Thymus (tissue), 11 donors: ENCODE measurements around the gene PRDM15. TPM values are rescaled to one million over a fixed set of nuclear protein-coding genes. Genes with fewer than 3 reads are reported as not detected.

Experiments used
- DNase-seq, 9 donors: peaks; one replicate each; pipeline ENCODE4 v3.0.0-alpha.2; 2013; ENCODE audit warnings: low spot score in 9 of 9, low read depth in 6 of 9, missing footprints in 1 of 9
- H3K27ac ChIP-seq, 2 donors: one replicate each; pipeline ENCODE4 v1.5.1; 2013; ENCODE audit warnings: control low read depth in 1 of 2, low read depth in 1 of 2, low read length in 1 of 2, mild to moderate bottlenecking in 1 of 2, moderate library complexity in 1 of 2
- H3K27me3 ChIP-seq, 2 donors: one replicate each; pipeline ENCODE4 v1.5.1; 2013; ENCODE audit warnings: low read length in 1 of 2; ENCODE audit not compliant: control insufficient read depth in 2 of 2, insufficient read depth in 1 of 2
- H3K36me3 ChIP-seq, 2 donors: one replicate each; pipeline ENCODE4 v1.5.1; 2013; ENCODE audit warnings: low read length in 1 of 2, mild to moderate bottlenecking in 1 of 2, moderate library complexity in 1 of 2; ENCODE audit not compliant: control insufficient read depth in 2 of 2, insufficient read depth in 2 of 2
- H3K4me1 ChIP-seq, 2 donors: one replicate each; pipeline ENCODE4 v1.5.1; 2013; ENCODE audit warnings: low read length in 2 of 2; ENCODE audit not compliant: control insufficient read depth in 2 of 2, insufficient read depth in 2 of 2
- H3K4me3 ChIP-seq, 2 donors: one replicate each; pipeline ENCODE4 v1.5.1; 2013; ENCODE audit warnings: low read length in 2 of 2, control low read depth in 1 of 2, mild to moderate bottlenecking in 1 of 2
- H3K9me3 ChIP-seq, 2 donors: one replicate each; pipeline ENCODE4 v1.5.1; 2013; ENCODE audit warnings: low read length in 1 of 2, mild to moderate bottlenecking in 1 of 2; ENCODE audit not compliant: control insufficient read depth in 2 of 2, insufficient read depth in 1 of 2
- WGBS: extraction: QIAGEN DNeasy Blood & Tissue Kit; methylation state at CpG from one replicate; pipeline ENCODE4 v1.1.7; 2013; 5-methylcytosine and 5-hydroxymethylcytosine counted together
- polyA plus RNA-seq: library from polyadenylated mRNA; stranded (reverse); fragments of 200-250 nt; gene quantifications from one replicate; pipeline ENCODE4 v1.2.3, GENCODE V29; 2013
- total RNA-seq: library from RNA; stranded (reverse); fragments of 120-200 nt; gene quantifications from one replicate; pipeline ENCODE4 v1.2.4, GENCODE V29; 2013
- donor health status: healthy.

The PRDM15 gene
- total and polyA plus RNA-seq, 2 donors, result 4.0 to 6.1 TPM

DNA sequence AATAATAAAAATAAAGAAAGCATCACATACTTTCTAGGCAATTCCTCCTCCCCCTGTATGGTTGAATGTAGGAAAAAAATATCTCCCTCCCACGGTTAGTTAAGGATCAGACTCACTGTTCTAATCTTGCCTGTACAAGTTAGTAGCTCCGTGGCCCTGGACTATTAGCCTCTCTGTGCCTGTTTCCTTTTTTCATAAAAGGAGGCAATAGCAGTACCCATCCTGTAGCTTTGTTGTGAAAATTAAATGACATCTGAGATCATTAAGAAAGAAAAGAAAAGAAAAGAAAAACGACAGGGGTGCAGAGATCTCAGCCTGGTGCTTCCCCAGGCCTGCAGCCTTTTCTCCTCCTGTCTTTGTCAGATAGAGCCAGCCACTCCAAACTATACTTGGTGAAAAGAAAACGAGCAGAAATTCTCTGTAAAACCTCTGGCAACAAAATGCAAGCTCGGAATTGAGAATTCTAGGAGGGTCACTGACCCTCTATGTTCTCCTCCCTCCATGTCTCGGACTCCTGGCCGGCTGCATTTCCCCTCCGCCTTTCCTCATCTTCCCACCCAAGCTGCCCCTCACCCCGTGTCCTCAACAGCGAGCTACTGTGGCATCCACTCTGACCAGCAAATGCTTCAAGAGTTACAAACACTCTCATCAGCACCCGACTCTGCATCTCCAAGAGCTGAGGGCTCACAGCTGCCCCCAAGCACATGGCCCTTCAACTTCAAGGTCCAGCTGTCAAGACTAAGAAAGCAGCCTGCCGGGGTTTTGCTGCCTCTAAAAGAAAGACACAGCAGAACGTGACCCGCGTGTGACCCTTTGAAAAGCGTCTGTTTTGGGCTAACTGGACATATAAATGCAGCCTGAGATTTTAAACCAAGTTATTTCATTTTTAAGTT is 125.9 kb downstream of the PRDM15 start:
- Histone ChIP-seq H3K27me3 (peaks cover 0 to 4% of the 10 kb centered on the region in 2 donors), H3K4me1 (peaks cover 23 to 87% of the 10 kb centered on the region in 2 donors), H3K27ac (no peak overlapping the region), H3K4me3 (no peak overlapping the region), H3K9me3 (peaks cover 2 to 14% of the 10 kb centered on the region in 2 donors), H3K36me3 (peaks cover 59 to 82% of the 10 kb centered on the region in 2 donors)
- no peak for DNase-seq
- 92% methylated on average over 16 of the region's 16 CpGs for WGBS

DNA sequence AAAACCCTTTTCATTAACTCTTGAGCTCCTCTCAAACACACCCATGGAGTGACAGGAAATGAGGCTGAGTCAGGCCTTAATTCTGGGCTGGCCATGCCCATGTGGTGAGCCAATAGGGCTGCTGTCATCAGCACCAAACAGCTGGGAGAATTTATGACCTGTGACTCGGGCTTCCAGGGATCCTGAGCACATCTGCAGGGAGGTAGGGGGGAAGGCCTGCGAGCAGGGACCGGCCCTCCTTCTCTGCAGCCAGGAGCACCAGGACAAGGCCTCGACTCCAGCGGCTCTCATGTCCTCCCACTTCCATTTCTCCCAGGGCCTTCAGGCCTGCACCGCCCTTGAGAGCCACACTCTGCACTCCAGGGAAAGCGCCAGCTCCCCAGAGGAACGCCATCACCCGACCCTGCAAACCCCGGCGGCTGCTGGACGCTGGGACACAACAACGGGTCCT is 126.9 kb downstream of the PRDM15 start:
- peaks cover 0 to 4% of the 10 kb centered on the region in 2 donors for H3K27me3 ChIP-seq
- H3K9me3 ChIP-seq, result peaks cover 2 to 14% of the 10 kb centered on the region in 2 donors
- no peak overlapping the region for H3K27ac ChIP-seq
- 90% methylated on average over 13 of the region's 13 CpGs for WGBS
- H3K36me3 ChIP-seq, result peaks cover 65 to 89% of the 10 kb centered on the region in 2 donors
- no peak for DNase-seq
- no peak overlapping the region for H3K4me3 ChIP-seq
- H3K4me1 ChIP-seq, result peaks cover 23 to 88% of the 10 kb centered on the region in 2 donors

- Histone ChIP-seq H3K4me3 (no peak overlapping the region), H3K4me1 (peaks cover 22 to 81% of the 10 kb centered on the region in 2 donors)
- WGBS, result 82% methylated on average over 12 of the region's 12 CpGs
Observed at GRCh38 chr21:41751611-41752011, 127.5 kb downstream of the PRDM15 start.

DNA sequence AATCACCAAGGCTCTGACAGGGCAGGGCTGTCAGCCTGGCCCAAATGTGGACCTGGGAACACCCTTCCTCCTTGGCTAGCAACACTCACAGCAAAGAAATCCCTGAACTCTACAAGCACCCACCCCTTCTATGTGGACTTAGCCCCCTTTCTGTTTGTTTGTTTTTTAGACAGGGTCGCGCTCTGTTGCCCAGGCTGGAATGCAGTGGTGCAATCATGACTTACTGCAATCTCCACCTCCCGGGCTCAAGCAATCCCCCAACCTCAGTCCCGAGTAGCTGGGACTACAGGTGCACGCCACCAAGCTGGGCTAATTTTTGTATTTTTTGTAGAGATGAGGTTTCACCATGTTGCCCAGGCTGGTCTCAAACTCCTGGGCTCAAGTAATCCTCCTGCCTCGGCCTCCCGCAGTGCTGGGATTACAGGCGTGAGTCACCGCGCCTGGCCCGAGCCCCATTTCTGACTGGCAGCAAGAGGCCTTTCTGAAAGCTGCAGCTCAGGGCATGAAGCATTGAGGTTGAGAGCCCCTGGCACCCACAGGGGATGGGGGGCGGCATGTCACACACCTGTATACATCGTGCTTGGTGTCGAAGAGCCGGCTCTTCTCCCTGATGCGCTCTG is 128.5 kb downstream of the PRDM15 start:
- H3K4me3 ChIP-seq, result no peak overlapping the region
- peaks cover 70 to 93% of the 10 kb centered on the region in 2 donors for H3K36me3 ChIP-seq
- H3K27ac ChIP-seq, result peak overlapping the region in 1 of 2 donors; percentile 4
- peaks cover 0 to 5% of the 10 kb centered on the region in 2 donors for H3K9me3 ChIP-seq
- peaks cover 0 to 4% of the 10 kb centered on the region in 2 donors for H3K27me3 ChIP-seq
- 96% methylated on average over 16 of the region's 16 CpGs for WGBS
- DNase-seq, result no peak
- peaks cover 12 to 72% of the 10 kb centered on the region in 2 donors for H3K4me1 ChIP-seq

More at GRCh38 chr21:41751611-41752011, 127.5 kb downstream of the PRDM15 start:
- H3K9me3 ChIP-seq, result peaks cover 2 to 13% of the 10 kb centered on the region in 2 donors
- H3K27me3 ChIP-seq, result peaks cover 0 to 4% of the 10 kb centered on the region in 2 donors
- DNase-seq, result peak in 1 of 9 donors; percentile 40
- peak overlapping the region; percentile 24 to 25 for H3K27ac ChIP-seq
- H3K36me3 ChIP-seq, result peaks cover 70 to 93% of the 10 kb centered on the region in 2 donors

DNA sequence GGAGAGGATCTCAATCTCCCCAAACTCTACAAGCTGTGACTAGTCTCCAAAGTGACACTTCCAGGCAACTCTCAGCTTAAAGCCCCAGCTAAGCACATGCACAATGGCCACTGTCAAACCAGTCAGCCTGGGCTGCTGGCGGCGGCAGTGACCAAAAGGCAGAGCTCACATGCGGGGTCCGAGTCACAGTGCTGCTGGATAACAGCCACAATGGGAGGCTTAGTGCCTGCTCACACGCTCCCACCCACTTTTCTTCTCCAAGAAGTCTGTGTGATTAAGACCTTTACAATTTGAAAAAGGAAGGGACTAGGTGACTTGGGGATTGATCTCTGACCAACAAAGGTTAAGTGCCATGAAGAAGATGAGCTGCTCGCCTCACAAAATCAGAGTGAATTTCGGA is 129.1 kb downstream of the PRDM15 start:
- Histone ChIP-seq H3K27ac (no peak overlapping the region), H3K36me3 (peaks cover 70 to 93% of the 10 kb centered on the region in 2 donors), H3K27me3 (peaks cover 0 to 4% of the 10 kb centered on the region in 2 donors), H3K9me3 (peaks cover 0 to 3% of the 10 kb centered on the region in 2 donors), H3K4me1 (peaks cover 6 to 66% of the 10 kb centered on the region in 2 donors), H3K4me3 (no peak overlapping the region)
- 87% methylated on average over 7 of the region's 7 CpGs for WGBS
- DNase-seq, result no peak

- Histone ChIP-seq H3K4me3 (no peak overlapping the region), H3K9me3 (peaks cover 0 to 3% of the 10 kb centered on the region in 2 donors), H3K36me3 (peaks cover 70 to 94% of the 10 kb centered on the region in 2 donors), H3K4me1 (peaks cover 2 to 58% of the 10 kb centered on the region in 2 donors), H3K27ac (peak overlapping the region in 1 of 2 donors; percentile 37), H3K27me3 (peaks cover 0 to 4% of the 10 kb centered on the region in 2 donors)
- peak in 1 of 9 donors; percentile 20 for DNase-seq
- 90% methylated on average over 10 of the region's 10 CpGs for WGBS
Observed at GRCh38 chr21:41749286-41749685, 129.9 kb downstream of the PRDM15 start.

Other genes starting within 250 kb of the PRDM15 start
- gene RIPK4, start 112.3 kb downstream of the PRDM15 start, total RNA-seq, result 12.6 TPM
- 9.3 TPM for gene RIPK4, start 112.3 kb downstream of the PRDM15 start, polyA plus RNA-seq
- 8.9 TPM for gene C2CD2, start 74.7 kb upstream of the PRDM15 start, total RNA-seq
- 11.3 TPM for gene C2CD2, start 74.7 kb upstream of the PRDM15 start, polyA plus RNA-seq
- gene ZBTB21, start 131.0 kb upstream of the PRDM15 start, total RNA-seq, result 5.4 TPM
- gene ZBTB21, start 131.0 kb upstream of the PRDM15 start, polyA plus RNA-seq, result 7.9 TPM
- 1.7 TPM for gene UMODL1, start 192.0 kb upstream of the PRDM15 start, total RNA-seq
- 1.4 TPM for gene UMODL1, start 192.0 kb upstream of the PRDM15 start, polyA plus RNA-seq